KMS-11 (cell line): ENCODE results near the gene ACACA.

Source experiments
- H2AFZ ChIP-seq: fragments of 200-600 bp; sonication (generic); 2 replicates; pipeline ENCODE4 v1.6.1; 2016; ENCODE audit warnings: antibody characterized with exemption, mixed run types, low read depth
- H3K27ac ChIP-seq: fragments of 200-600 bp; sonication (generic); 2 replicates; pipeline ENCODE4 v1.6.1; 2016; ENCODE audit warnings: mild to moderate bottlenecking, mixed run types
- H3K27me3 ChIP-seq: fragments of 200-600 bp; sonication (generic); 2 replicates; pipeline ENCODE4 v1.6.1; 2017; ENCODE audit warnings: mild to moderate bottlenecking, low read depth, mixed run types, moderate library complexity; ENCODE audit not compliant: insufficient read depth
- H3K36me3 ChIP-seq: fragments of 200-600 bp; sonication (generic); 2 replicates; pipeline ENCODE4 v1.6.1; 2017; ENCODE audit warnings: mild to moderate bottlenecking, mixed run types; ENCODE audit not compliant: insufficient read depth
- H3K4me1 ChIP-seq: fragments of 200-600 bp; sonication (generic); 2 replicates; pipeline ENCODE4 v1.6.1; 2016; ENCODE audit warnings: mild to moderate bottlenecking, low read depth, mixed run types; ENCODE audit not compliant: poor library complexity, severe bottlenecking
- H3K4me2 ChIP-seq: fragments of 200-600 bp; sonication (generic); 2 replicates; pipeline ENCODE4 v1.7.0; 2016; ENCODE audit warnings: mild to moderate bottlenecking, mixed run types
- H3K4me3 ChIP-seq: fragments of 200-600 bp; sonication (generic); IDR thresholded peaks from 2 replicates; pipeline ENCODE4 v1.6.1; 2017; ENCODE audit warnings: low read depth, low read length, mixed read lengths; ENCODE audit not compliant: insufficient read depth
- H3K79me2 ChIP-seq: fragments of 200-600 bp; sonication (generic); 2 replicates; pipeline ENCODE4 v1.6.1; 2016; ENCODE audit warnings: low read depth, mixed run types; ENCODE audit not compliant: insufficient read depth
- H3K9ac ChIP-seq: fragments of 200-600 bp; sonication (generic); 2 replicates; pipeline ENCODE4 v1.6.1; 2016; ENCODE audit warnings: mild to moderate bottlenecking, mixed run types
- H4K20me1 ChIP-seq: fragments of 200-600 bp; sonication (generic); 2 replicates; pipeline ENCODE4 v1.6.1; 2016; ENCODE audit warnings: mild to moderate bottlenecking, mixed run types; ENCODE audit not compliant: insufficient read depth
- CTCF ChIP-seq: fragments of 200-600 bp; sonication (generic); conservative IDR thresholded peaks from 2 replicates; pipeline ENCODE4 v1.6.1; 2017; ENCODE audit warnings: low read depth, mild to moderate bottlenecking, antibody characterized with exemption, low read length, moderate library complexity, mixed read lengths

ACACA gene

DNA sequence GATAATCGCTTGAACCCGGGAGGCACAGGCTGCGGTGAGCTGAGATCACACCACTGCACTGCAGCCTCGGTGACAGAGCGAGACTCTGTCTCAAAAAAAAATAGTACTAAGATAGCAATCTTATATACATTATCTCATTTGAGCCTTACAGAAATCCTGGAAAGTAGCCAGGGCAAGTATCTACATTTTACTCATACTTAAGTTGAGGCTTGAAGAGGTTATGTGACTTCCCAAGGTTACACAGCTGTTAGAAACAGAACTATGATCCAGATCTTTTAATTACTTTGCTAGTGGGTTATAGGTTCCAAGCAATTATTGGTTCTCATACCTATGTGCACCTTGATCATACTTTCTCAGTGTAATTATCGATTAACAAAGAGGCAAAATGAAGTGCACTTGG is 15.5 kb downstream of the ACACA start:
- H3K27me3 ChIP-seq, result no peaks in the 10 kb centered on the region
- no peaks in the 10 kb centered on the region for H4K20me1 ChIP-seq
- H3K9ac ChIP-seq, result no peak overlapping the region
- no peak overlapping the region for H3K27ac ChIP-seq
- H2AFZ ChIP-seq, result no peak overlapping the region
- peaks cover 22% of the 10 kb centered on the region for H3K4me1 ChIP-seq
- TF ChIP-seq CTCF, result no peak
- no peaks in the 10 kb centered on the region for H3K79me2 ChIP-seq
- no peak overlapping the region; the same call in 1 of the 2 replicates for H3K4me2 ChIP-seq
- no peaks in the 10 kb centered on the region for H3K36me3 ChIP-seq
- H3K4me3 ChIP-seq, result no peak overlapping the region

DNA sequence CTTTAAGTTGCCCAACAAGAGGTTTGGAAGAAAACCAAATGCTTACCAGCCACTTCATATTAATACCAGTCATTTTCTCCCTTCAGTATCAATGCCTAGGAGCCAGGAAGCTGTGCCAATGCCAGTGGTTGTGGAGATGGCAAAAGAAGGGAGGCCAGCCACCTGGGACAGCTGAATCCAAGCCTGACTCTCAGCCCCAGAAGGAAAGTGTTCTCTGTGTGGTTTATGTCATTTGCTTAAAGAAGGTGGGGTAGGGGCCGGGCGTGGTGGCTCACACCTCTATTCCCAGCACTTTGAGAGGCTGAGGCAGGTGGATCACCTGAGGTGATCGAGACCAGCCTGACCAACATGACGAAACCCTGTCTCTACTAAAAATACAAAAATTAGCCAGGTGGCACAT is 17.5 kb downstream of the ACACA start:
- no peaks in the 10 kb centered on the region for H4K20me1 ChIP-seq
- H3K27me3 ChIP-seq, result no peaks in the 10 kb centered on the region
- no peak overlapping the region for H3K27ac ChIP-seq
- TF ChIP-seq CTCF, result no peak
- no peaks in the 10 kb centered on the region for H3K79me2 ChIP-seq
- no peak overlapping the region for H3K4me3 ChIP-seq
- H3K36me3 ChIP-seq, result no peaks in the 10 kb centered on the region
- H3K4me2 ChIP-seq, result no peak overlapping the region
- H3K4me1 ChIP-seq, result peaks cover 22% of the 10 kb centered on the region
- no peak overlapping the region for H2AFZ ChIP-seq
- no peak overlapping the region for H3K9ac ChIP-seq

GRCh38 chr17:37388266-37388665 is 18.4 kb downstream of the ACACA start:
- Histone ChIP-seq H3K79me2 (no peaks in the 10 kb centered on the region), H3K4me3 (no peak overlapping the region), H3K4me2 (no peak overlapping the region), H3K27me3 (no peaks in the 10 kb centered on the region), H3K4me1 (peaks cover 22% of the 10 kb centered on the region), H4K20me1 (no peaks in the 10 kb centered on the region), H3K9ac (no peak overlapping the region), H3K36me3 (no peaks in the 10 kb centered on the region), H3K27ac (no peak overlapping the region), H2AFZ (no peak overlapping the region)
- TF ChIP-seq CTCF, result no peak

GRCh38 chr17:37386462-37386861 is 20.2 kb downstream of the ACACA start:
- Histone ChIP-seq H2AFZ (no peak overlapping the region), H3K79me2 (no peaks in the 10 kb centered on the region)
- no peak for TF ChIP-seq CTCF

GRCh38 chr17:37385474-37385990 is 21.1 kb downstream of the ACACA start:
- Histone ChIP-seq H3K4me3 (no peak overlapping the region), H3K4me2 (no peak overlapping the region), H4K20me1 (no peaks in the 10 kb centered on the region), H3K4me1 (no peaks in the 10 kb centered on the region), H3K36me3 (no peaks in the 10 kb centered on the region), H2AFZ (no peak overlapping the region), H3K27me3 (no peaks in the 10 kb centered on the region), H3K79me2 (no peaks in the 10 kb centered on the region), H3K27ac (no peak overlapping the region), H3K9ac (no peak overlapping the region)
- TF ChIP-seq CTCF, result no peak

More at GRCh38 chr17:37386462-37386861, 20.2 kb downstream of the ACACA start:
- no peaks in the 10 kb centered on the region for H3K36me3 ChIP-seq
- no peaks in the 10 kb centered on the region for H4K20me1 ChIP-seq
- no peak overlapping the region for H3K27ac ChIP-seq
- peaks cover 5% of the 10 kb centered on the region for H3K4me1 ChIP-seq
- no peak overlapping the region for H3K9ac ChIP-seq
- H3K4me3 ChIP-seq, result no peak overlapping the region
- no peaks in the 10 kb centered on the region for H3K27me3 ChIP-seq
- H3K4me2 ChIP-seq, result no peak overlapping the region
